Thyroid gland (tissue), 4 donors: ENCODE data around the gene TMPRSS11D.

Source experiments
- CTCF ChIP-seq, 6 experiments: fragments of 200-600 bp in 3 of 6; fragments of 450-650 bp in 3 of 6; sonication (generic) in 3 of 6; IDR thresholded peaks; one replicate each; pipeline ENCODE4 v1.5.1; 2016 to 2019; ENCODE audit warnings: antibody characterized with exemption in 6 of 6, mild to moderate bottlenecking in 2 of 6, inconsistent platforms in 1 of 6, moderate library complexity in 1 of 6
- POLR2A ChIP-seq, 2 donors: fragments of 450-650 bp; IDR thresholded peaks; one replicate each; pipeline ENCODE4 v1.6.1; 2017; ENCODE audit warnings: antibody characterized with exemption in 2 of 2, mild to moderate bottlenecking in 2 of 2, moderate library complexity in 1 of 2

DNA sequence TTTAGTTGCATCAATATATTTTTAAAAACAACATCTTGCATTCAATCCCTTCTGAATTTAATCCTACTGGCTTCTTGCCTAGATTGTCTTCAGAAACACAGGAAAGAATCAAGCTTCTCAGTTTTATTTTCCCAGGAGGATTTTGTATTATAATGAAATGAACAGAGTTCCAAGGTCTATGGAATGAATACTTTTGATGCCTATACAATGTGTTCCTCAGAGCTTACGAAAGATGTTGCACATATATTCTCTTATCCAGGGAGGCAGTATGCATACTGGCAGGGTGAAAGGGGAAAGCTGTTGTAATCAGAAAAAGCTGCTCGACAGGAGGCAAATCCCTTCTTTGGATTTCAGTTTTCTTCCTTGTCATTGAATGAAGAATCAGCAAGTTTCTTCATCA lies 8.8 kb downstream of the TMPRSS11D start:
- no peak for TF ChIP-seq CTCF (IDR thresholded peaks at IDR 0.05)
- no peak for TF ChIP-seq POLR2A (IDR thresholded peaks at IDR 0.05)
